GM12878 (cell line): Measurements from ENCODE around the gene SLC25A11. TPM values are rescaled to one million over a fixed set of nuclear protein-coding genes. Genes with fewer than 3 reads are reported as not detected.

Source experiments
- ATAC-seq: fragments of 200-7000 bp; cut with Tn5 transposase; 3 replicates; pipeline ENCODE4 v1.9.1; 2020; ENCODE audit warnings: mild to moderate bottlenecking, moderate library complexity
- BruUV-seq: library from RNA; stranded (reverse); fragments of 400-500 nt; replicated peaks from 2 replicates; lab custom pipeline; 2021; lab: Mats Ljungman, UMichigan
- CTCF ChIA-PET: fragments of 300-600 bp; sonication (Branson Sonifier 250); formaldehyde crosslinking; extraction: SDS; loops from one replicate; lab custom pipeline; 2021; ENCODE audit warnings: inconsistent platforms; lab: Yijun Ruan, JAX
- POLR2A ChIA-PET: fragments of 350-600 bp; formaldehyde crosslinking; extraction: SDS; loops from one replicate; lab custom pipeline; 2021; ENCODE audit warnings: inconsistent platforms; lab: Charles Lee
- RAD21 ChIA-PET: fragments of 300-600 bp; sonication (Branson Sonifier 250); formaldehyde crosslinking; loops from one replicate; lab custom pipeline; 2023; ENCODE audit warnings: antibody characterized with exemption; ENCODE audit not compliant: unreplicated experiment; lab: Charles Lee
- SMC1A ChIA-PET: fragments of 300-600 bp; sonication (Branson Sonifier 250); formaldehyde crosslinking; loops from one replicate; lab custom pipeline; 2023; ENCODE audit not compliant: unreplicated experiment, uncharacterized antibody; lab: Charles Lee
- DNase-seq: peaks from one replicate; pipeline ENCODE4 v3.0.0-alpha.2; 2011; ENCODE audit warnings: low read depth, low spot score
- FAIRE-seq: peaks from 3 replicates; lab custom pipeline; 2011; peaks lifted over from hg19 to GRCh38; lab: Jason Lieb, UNC
- H2AFZ ChIP-seq: 2 replicates; pipeline ENCODE4 v1.6.0; 2011; ENCODE audit warnings: low read depth, low read length, control low read depth; ENCODE audit not compliant: control insufficient read depth
- H3K27ac ChIP-seq: 2 replicates; pipeline ENCODE4 v1.5.1; 2011; ENCODE audit warnings: control low read depth; ENCODE audit not compliant: control insufficient read depth, insufficient read depth
- H3K27me3 ChIP-seq, 2 experiments: replicated peaks in 1 of 2; 2 replicates each; pipeline versions ENCODE4 v1.6.0 to v1.6.1; 2011; ENCODE audit warnings: low read length in 1 of 2; ENCODE audit not compliant: control insufficient read depth in 2 of 2, insufficient read depth in 2 of 2
- H3K36me3 ChIP-seq, 2 experiments: 2 replicates each; pipeline ENCODE4 v1.5.1; 2011; ENCODE audit warnings: low read length in 1 of 2; ENCODE audit not compliant: control insufficient read depth in 2 of 2, insufficient read depth in 2 of 2
- H3K4me1 ChIP-seq: 2 replicates; pipeline ENCODE4 v1.6.1; 2011; ENCODE audit warnings: mild to moderate bottlenecking, low read length, moderate library complexity, mixed read lengths; ENCODE audit not compliant: control insufficient read depth, insufficient read depth
- H3K4me2 ChIP-seq: 2 replicates; pipeline ENCODE4 v1.6.0; 2011; ENCODE audit warnings: control low read depth; ENCODE audit not compliant: control insufficient read depth, insufficient read depth
- H3K4me3 ChIP-seq: fragments of 200-600 bp; sonication (generic); 2 replicates; pipeline ENCODE4 v1.5.1; 2016
- H3K79me2 ChIP-seq: 2 replicates; pipeline ENCODE4 v1.6.0; 2011; ENCODE audit warnings: low read length; ENCODE audit not compliant: control insufficient read depth, insufficient read depth
- H3K9ac ChIP-seq: 2 replicates; pipeline ENCODE4 v1.8.0; 2011; ENCODE audit warnings: low read length, control low read depth, mixed read lengths; ENCODE audit not compliant: control insufficient read depth, insufficient read depth
- H3K9me3 ChIP-seq: replicated peaks from 3 replicates; pipeline ENCODE4 v1.5.1; 2011; ENCODE audit warnings: mild to moderate bottlenecking, low read length; ENCODE audit not compliant: control insufficient read depth, insufficient read depth
- H4K20me1 ChIP-seq: 2 replicates; pipeline ENCODE4 v1.6.0; 2011; ENCODE audit not compliant: control insufficient read depth, insufficient read depth
- BRCA1 ChIP-seq: IDR thresholded peaks from 2 replicates; pipeline ENCODE4 v1.6.1; 2011; ENCODE audit warnings: low read depth, low read length, improper control_type of control experiment
- CHD2 ChIP-seq: IDR thresholded peaks from 2 replicates; pipeline ENCODE4 v1.6.1; 2011; ENCODE audit warnings: low read depth, low read length, improper control_type of control experiment, borderline replicate concordance
- CREB1 ChIP-seq: IDR thresholded peaks from 2 replicates; pipeline ENCODE4 v1.6.1; 2012; ENCODE audit warnings: low read depth, mild to moderate bottlenecking, inconsistent platforms
- EZH2 ChIP-seq: IDR thresholded peaks from 2 replicates; pipeline ENCODE4 v1.6.1; 2012; ENCODE audit warnings: low read depth, mild to moderate bottlenecking, control low read depth, inconsistent platforms, low read length, borderline replicate concordance; ENCODE audit not compliant: control insufficient read depth
- FOXK2 ChIP-seq: fragments of 450-650 bp; IDR thresholded peaks from 2 replicates; pipeline ENCODE4 v1.6.1; 2017; ENCODE audit warnings: mild to moderate bottlenecking, moderate library complexity
- HDAC2 ChIP-seq: fragments of 200-600 bp; sonication (generic); IDR thresholded peaks from 2 replicates; pipeline ENCODE4 v1.6.1; 2017
- IRF5 ChIP-seq: fragments of 450-650 bp; IDR thresholded peaks from 2 replicates; pipeline ENCODE4 v1.6.1; 2017; ENCODE audit warnings: borderline replicate concordance
- MTA3 ChIP-seq: IDR thresholded peaks from 2 replicates; pipeline ENCODE4 v1.6.1; 2012; ENCODE audit warnings: low read length, inconsistent platforms, borderline replicate concordance
- RAD51 ChIP-seq: fragments of 450-650 bp; IDR thresholded peaks from 2 replicates; pipeline ENCODE4 v1.6.1; 2016; ENCODE audit warnings: moderate library complexity, mild to moderate bottlenecking, inconsistent platforms
- RB1 ChIP-seq: fragments of 450-650 bp; formaldehyde crosslinking; IDR thresholded peaks from 2 replicates; pipeline ENCODE4 v1.6.1; 2017; ENCODE audit warnings: mild to moderate bottlenecking, borderline replicate concordance
- RELA ChIP-seq: fragments of 450-650 bp; IDR thresholded peaks from 2 replicates; pipeline ENCODE4 v1.8.0; 2014; ENCODE audit warnings: borderline replicate concordance; ENCODE audit not compliant: partially characterized antibody
- RFX5 ChIP-seq: IDR thresholded peaks from 2 replicates; pipeline ENCODE4 v1.6.1; 2011; ENCODE audit warnings: low read depth, low read length, improper control_type of control experiment
- SMAD5 ChIP-seq: IDR thresholded peaks from 2 replicates; pipeline ENCODE4 v1.6.1; 2016; ENCODE audit warnings: antibody characterized with exemption, low read depth
- SPI1 ChIP-seq: IDR thresholded peaks from 2 replicates; pipeline ENCODE4 v1.6.1; 2011; ENCODE audit warnings: low read depth, mild to moderate bottlenecking, low read length, moderate library complexity, borderline replicate concordance; ENCODE audit not compliant: insufficient read depth
- STAT1 ChIP-seq: fragments of 450-650 bp; conservative IDR thresholded peaks from 2 replicates; pipeline ENCODE4 v1.6.1; 2014; ENCODE audit warnings: antibody characterized with exemption, mild to moderate bottlenecking
- STAT3 ChIP-seq: IDR thresholded peaks from 2 replicates; pipeline ENCODE4 v1.6.1; 2011; ENCODE audit warnings: low read depth, low read length, improper control_type of control experiment
- SUPT20H ChIP-seq: IDR thresholded peaks from 2 replicates; pipeline ENCODE4 v1.6.1; 2011; ENCODE audit warnings: low read depth, mild to moderate bottlenecking, low read length, moderate library complexity, borderline replicate concordance; ENCODE audit not compliant: control insufficient read depth
- YBX1 ChIP-seq: fragments of 450-650 bp; IDR thresholded peaks from 2 replicates; pipeline ENCODE4 v1.6.1; 2016; ENCODE audit warnings: antibody characterized with exemption
- ZZZ3 ChIP-seq: IDR thresholded peaks from 2 replicates; pipeline ENCODE4 v1.6.1; 2011; ENCODE audit warnings: low read depth; ENCODE audit not compliant: control insufficient read depth, insufficient read length
- WGBS: methylation state at CpG from one replicate; pipeline ENCODE4 v1.1.6; 2016; ENCODE audit warnings: low lambda C conversion rate; ENCODE audit not compliant: insufficient replicate concordance, insufficient coverage; ENCODE audit errors: missing lambda C conversion rate; 5-methylcytosine and 5-hydroxymethylcytosine counted together
- in situ Hi-C: fragments of 300-500 bp; cut with MboI; formaldehyde crosslinking; loops from 9 replicates; pipeline ENCODE4 v1.14.3; 2018; ENCODE audit warnings: mixed read lengths
- intact Hi-C: fragments of 100-400 bp; cut with micrococcal nuclease; formaldehyde crosslinking; loops from one replicate; pipeline ENCODE4 v1.14.2; 2022; ENCODE audit not compliant: unreplicated experiment
- polyA plus RNA-seq, 11 experiments: library from polyadenylated mRNA; depleted of rRNA in 4 of 11; unstranded in 6 of 11; stranded (reverse) in 5 of 11; fragments of >200 nt; fragmentation: Nextera tagmentation in 4 of 11; fragmentation: Illumina TruSeq in 1 of 11; extraction: Ambion mirVana in 4 of 11; extraction: Trizol in 1 of 11; gene quantifications; 1 replicate in 1 of 11; 2 replicates in 10 of 11; pipeline versions ENCODE4 v1.2.1 to v1.2.3, GENCODE V29; 2011 to 2016; ENCODE audit warnings: inconsistent platforms in 2 of 11, missing spikeins in 2 of 11, low read depth in 1 of 11
- total RNA-seq, 4 experiments: library from RNA; depleted of rRNA in 3 of 4; stranded (reverse); fragments of >200 nt in 3 of 4; fragmentation: Illumina TruSeq in 1 of 4; extraction: Trizol in 1 of 4; gene quantifications; 2 replicates each; pipeline versions ENCODE4 v1.2.1 to v1.2.3, GENCODE V29; 2013 to 2021
- TF ChIP-seq, protein P1 (sequence below): fragments of 450-650 bp; IDR thresholded peaks from 2 replicates; pipeline ENCODE4 v1.6.1; 2018; ENCODE audit warnings: mild to moderate bottlenecking, low read depth, moderate library complexity; ENCODE audit not compliant: partially characterized antibody
- TF ChIP-seq, protein P2 (sequence below): IDR thresholded peaks from 2 replicates; pipeline ENCODE4 v1.6.1; 2011; ENCODE audit warnings: borderline replicate concordance, low read depth, mild to moderate bottlenecking, moderate library complexity, mixed read lengths, low read length; ENCODE audit not compliant: insufficient read depth; ENCODE audit errors: extremely low read length

The SLC25A11 gene
- total and polyA plus RNA-seq, 10 of the 15 experiments (the other 5 are each of a cell fraction or from before 2014, with no cell fraction given) = 5.8 to 142 (median 65.0) TPM

DNA sequence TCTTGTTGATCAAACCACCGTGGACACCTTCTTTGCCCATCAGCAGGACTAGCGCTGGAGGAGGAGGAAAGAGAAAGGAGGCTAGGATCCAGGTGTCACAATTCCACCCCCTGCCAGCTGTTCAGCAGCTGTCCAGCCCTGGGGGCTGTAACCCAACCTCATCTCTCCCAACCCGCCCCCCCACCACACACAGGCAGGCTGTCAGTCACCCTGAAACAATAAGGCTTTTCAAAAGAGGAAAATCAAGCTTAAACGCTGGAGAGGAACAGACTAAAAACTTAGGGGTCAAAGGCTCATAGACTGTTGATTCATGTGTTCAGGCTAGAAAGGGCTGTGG, 6.1 kb upstream of the SLC25A11 start:
- H4K20me1 ChIP-seq = peaks cover 5% of the 10 kb centered on the region
- ATAC-seq (no peak), DNase-seq (no peak), FAIRE-seq (no peak)
- no peak overlapping the region for H2AFZ ChIP-seq
- H3K9me3 ChIP-seq = no peaks in the 10 kb centered on the region
- BruUV-seq = no TSS peak
- H3K4me2 ChIP-seq = peak overlapping the region; percentile 55
- intact Hi-C loops = no loop called here
- peaks cover 20 to 22% of the 10 kb centered on the region in 2 experiments for H3K36me3 ChIP-seq
- ChIA-PET CTCF (interaction anchor here (1.2 to 3.3 kb wide), 3 partner anchors 21 to 116 kb away, joined by 3 to 13 read pairs (median 12); partner anchors contain the start of gene SPAG7), RAD21 (interaction anchor here (9.8 kb wide), 1 partner anchor 20 kb away, joined by 73 read pairs; the partner anchor contains the start of gene SPAG7), SMC1A (interaction anchor here (0.6 to 7.1 kb wide), 5 partner anchors 11 to 41 kb away, joined by 3 to 50 read pairs (median 4); partner anchors contain the start of gene SPAG7), POLR2A (interaction anchor here (0.6 to 17.5 kb wide), 4 partner anchors 20 to 71 kb away, joined by 3 to 272 read pairs (median 5); partner anchors contain the start of genes INCA1, KIF1C and SPAG7)
- WGBS = 0% methylated on average over 4 of the region's 4 CpGs
- in situ Hi-C loops = no loop called here
- H3K27me3 ChIP-seq = no peaks in the 10 kb centered on the region
- peak overlapping the region; percentile 100 for H3K27ac ChIP-seq
- peak overlapping the region; percentile 100 for H3K9ac ChIP-seq
- H3K79me2 ChIP-seq = peaks cover 82% of the 10 kb centered on the region
- peaks cover 42% of the 10 kb centered on the region for H3K4me1 ChIP-seq
- H3K4me3 ChIP-seq = peak overlapping the region; percentile 96
- no peak for TF ChIP-seq EZH2
- no peak for TF ChIP-seq HDAC2
- TF ChIP-seq, protein P1, sequence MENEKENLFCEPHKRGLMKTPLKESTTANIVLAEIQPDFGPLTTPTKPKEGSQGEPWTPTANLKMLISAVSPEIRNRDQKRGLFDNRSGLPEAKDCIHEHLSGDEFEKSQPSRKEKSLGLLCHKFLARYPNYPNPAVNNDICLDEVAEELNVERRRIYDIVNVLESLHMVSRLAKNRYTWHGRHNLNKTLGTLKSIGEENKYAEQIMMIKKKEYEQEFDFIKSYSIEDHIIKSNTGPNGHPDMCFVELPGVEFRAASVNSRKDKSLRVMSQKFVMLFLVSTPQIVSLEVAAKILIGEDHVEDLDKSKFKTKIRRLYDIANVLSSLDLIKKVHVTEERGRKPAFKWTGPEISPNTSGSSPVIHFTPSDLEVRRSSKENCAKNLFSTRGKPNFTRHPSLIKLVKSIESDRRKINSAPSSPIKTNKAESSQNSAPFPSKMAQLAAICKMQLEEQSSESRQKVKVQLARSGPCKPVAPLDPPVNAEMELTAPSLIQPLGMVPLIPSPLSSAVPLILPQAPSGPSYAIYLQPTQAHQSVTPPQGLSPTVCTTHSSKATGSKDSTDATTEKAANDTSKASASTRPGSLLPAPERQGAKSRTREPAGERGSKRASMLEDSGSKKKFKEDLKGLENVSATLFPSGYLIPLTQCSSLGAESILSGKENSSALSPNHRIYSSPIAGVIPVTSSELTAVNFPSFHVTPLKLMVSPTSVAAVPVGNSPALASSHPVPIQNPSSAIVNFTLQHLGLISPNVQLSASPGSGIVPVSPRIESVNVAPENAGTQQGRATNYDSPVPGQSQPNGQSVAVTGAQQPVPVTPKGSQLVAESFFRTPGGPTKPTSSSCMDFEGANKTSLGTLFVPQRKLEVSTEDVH = no peak
- peak; percentile 17; the same call in 1 of the 2 replicates for TF ChIP-seq SMAD5
- no peak for TF ChIP-seq STAT3
- TF ChIP-seq RELA = no peak
- no peak for TF ChIP-seq STAT1
- TF ChIP-seq RFX5 = no peak
- TF ChIP-seq FOXK2 = no peak
- TF ChIP-seq IRF5 = no peak
- TF ChIP-seq, protein P2, sequence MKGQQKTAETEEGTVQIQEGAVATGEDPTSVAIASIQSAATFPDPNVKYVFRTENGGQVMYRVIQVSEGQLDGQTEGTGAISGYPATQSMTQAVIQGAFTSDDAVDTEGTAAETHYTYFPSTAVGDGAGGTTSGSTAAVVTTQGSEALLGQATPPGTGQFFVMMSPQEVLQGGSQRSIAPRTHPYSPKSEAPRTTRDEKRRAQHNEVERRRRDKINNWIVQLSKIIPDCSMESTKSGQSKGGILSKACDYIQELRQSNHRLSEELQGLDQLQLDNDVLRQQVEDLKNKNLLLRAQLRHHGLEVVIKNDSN = no peak
- no peak for TF ChIP-seq ZZZ3
- TF ChIP-seq BRCA1 = no peak
- no peak for TF ChIP-seq CREB1
- TF ChIP-seq SUPT20H = no peak
- TF ChIP-seq CHD2 = no peak
- TF ChIP-seq YBX1 = no peak
- TF ChIP-seq RAD51 = no peak
- TF ChIP-seq RB1 = no peak
- TF ChIP-seq MTA3 = no peak
- TF ChIP-seq SPI1 = no peak
